ENCODE results near the gene ARHGAP35.

DNA sequence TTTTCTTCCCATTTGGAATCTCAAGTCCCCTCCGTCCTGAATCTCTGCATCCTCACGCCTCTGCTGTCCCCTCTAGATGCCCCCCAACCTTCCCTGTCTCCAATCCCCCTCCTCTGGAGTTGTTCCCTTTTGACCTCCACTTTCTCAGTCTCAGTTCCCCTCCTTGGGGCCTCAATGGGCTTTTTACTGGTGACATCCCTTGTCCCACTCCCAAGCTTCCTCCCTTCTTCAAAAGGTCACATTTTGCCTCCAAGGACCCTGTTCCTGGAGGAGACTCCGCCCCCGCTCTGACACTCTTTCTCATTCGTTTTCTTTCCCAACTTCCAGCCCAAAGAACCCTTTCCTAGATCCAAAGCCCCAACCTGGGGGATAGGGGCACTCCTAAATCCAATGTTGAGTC, 11.2 kb upstream of the ARHGAP35 start:
- TF ChIP-seq, protein P1, sequence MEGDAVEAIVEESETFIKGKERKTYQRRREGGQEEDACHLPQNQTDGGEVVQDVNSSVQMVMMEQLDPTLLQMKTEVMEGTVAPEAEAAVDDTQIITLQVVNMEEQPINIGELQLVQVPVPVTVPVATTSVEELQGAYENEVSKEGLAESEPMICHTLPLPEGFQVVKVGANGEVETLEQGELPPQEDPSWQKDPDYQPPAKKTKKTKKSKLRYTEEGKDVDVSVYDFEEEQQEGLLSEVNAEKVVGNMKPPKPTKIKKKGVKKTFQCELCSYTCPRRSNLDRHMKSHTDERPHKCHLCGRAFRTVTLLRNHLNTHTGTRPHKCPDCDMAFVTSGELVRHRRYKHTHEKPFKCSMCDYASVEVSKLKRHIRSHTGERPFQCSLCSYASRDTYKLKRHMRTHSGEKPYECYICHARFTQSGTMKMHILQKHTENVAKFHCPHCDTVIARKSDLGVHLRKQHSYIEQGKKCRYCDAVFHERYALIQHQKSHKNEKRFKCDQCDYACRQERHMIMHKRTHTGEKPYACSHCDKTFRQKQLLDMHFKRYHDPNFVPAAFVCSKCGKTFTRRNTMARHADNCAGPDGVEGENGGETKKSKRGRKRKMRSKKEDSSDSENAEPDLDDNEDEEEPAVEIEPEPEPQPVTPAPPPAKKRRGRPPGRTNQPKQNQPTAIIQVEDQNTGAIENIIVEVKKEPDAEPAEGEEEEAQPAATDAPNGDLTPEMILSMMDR (IDR thresholded peaks at IDR 0.05) = no peak
- TF ChIP-seq POLR2A (IDR thresholded peaks at IDR 0.05) = no peak
